CD4-positive, alpha-beta T cell treated with Interleukin-12 subunit alpha and Interleukin-12 subunit beta, for 1 hour (primary cell): ENCODE results near the gene SUZ12.
"Not testable (repeated sequence)": the region's sequence is repeated elsewhere in the genome, so short reads cannot be mapped to it uniquely, and the experiment has no call there.

Experiments
- DNase-seq: peaks from one replicate; pipeline ENCODE4 v3.0.0-alpha.2; 2020

The SUZ12 gene

GRCh38 chr17:31964131-31964530, 27.3 kb downstream of the SUZ12 start:
- not testable (repeated sequence) for DNase-seq

- no peak for DNase-seq
Measured at GRCh38 chr17:31967648-31968047, 30.8 kb downstream of the SUZ12 start.

GRCh38 chr17:31970416-31970815, 33.6 kb downstream of the SUZ12 start:
- DNase-seq = not testable (repeated sequence)

- DNase-seq = not testable (repeated sequence)
Measured at GRCh38 chr17:31974269-31975071, 37.7 kb downstream of the SUZ12 start.

GRCh38 chr17:31975391-31975790, 38.6 kb downstream of the SUZ12 start:
- DNase-seq = not testable (repeated sequence)

- not testable (repeated sequence) for DNase-seq
Measured at GRCh38 chr17:31991821-31992220, 55.0 kb downstream of the SUZ12 start.

- no peak for DNase-seq
Measured at GRCh38 chr17:31997005-31997404, 60.2 kb downstream of the SUZ12 start.

GRCh38 chr17:32006957-32007462, 70.2 kb downstream of the SUZ12 start, which contains the start of gene LRRC37B:
TSS of gene LRRC37B (plus strand) at chr17:32007383. CDS start at chr17:32021393, 14,010 bp downstream.
- DNase-seq = peak; percentile 91

- peak; percentile 36 for DNase-seq
Measured at GRCh38 chr17:32007463-32008298, 70.9 kb downstream of the SUZ12 start.

- DNase-seq = no peak
Measured at GRCh38 chr17:32009262-32009542, 72.4 kb downstream of the SUZ12 start.

- no peak for DNase-seq
Measured at GRCh38 chr17:32010114-32010513, 73.3 kb downstream of the SUZ12 start.

GRCh38 chr17:32015245-32016013, 78.6 kb downstream of the SUZ12 start:
- no peak for DNase-seq

- DNase-seq = no peak
Measured at GRCh38 chr17:32016231-32016630, 79.4 kb downstream of the SUZ12 start.

GRCh38 chr17:32019228-32019627, 82.4 kb downstream of the SUZ12 start:
- no peak for DNase-seq

GRCh38 chr17:32020943-32021614, 84.3 kb downstream of the SUZ12 start:
- no peak for DNase-seq

GRCh38 chr17:32021615-32021955, 84.8 kb downstream of the SUZ12 start:
- no peak for DNase-seq

GRCh38 chr17:32022554-32022953, 85.7 kb downstream of the SUZ12 start:
- DNase-seq = not testable (repeated sequence)

- DNase-seq = not testable (repeated sequence)
Measured at GRCh38 chr17:32027271-32027670, 90.5 kb downstream of the SUZ12 start.

- no peak for DNase-seq
Measured at GRCh38 chr17:32033223-32033622, 96.4 kb downstream of the SUZ12 start.

GRCh38 chr17:32033812-32034211, 97.0 kb downstream of the SUZ12 start:
- DNase-seq = not testable (repeated sequence)

GRCh38 chr17:32040246-32040645, 103.4 kb downstream of the SUZ12 start:
- DNase-seq = not testable (repeated sequence)

GRCh38 chr17:32041306-32041875, 104.6 kb downstream of the SUZ12 start:
- not testable (repeated sequence) for DNase-seq
